Panc1 (cell line): ENCODE measurements around the gene CHD6. TPM values are rescaled to one million over a fixed set of nuclear protein-coding genes. Genes with fewer than 3 reads are reported as not detected.

Experiments used
- ATAC-seq: fragments of 200-7000 bp; cut with Tn5 transposase; 2 replicates; pipeline ENCODE4 v1.9.1; 2020; ENCODE audit warnings: mild to moderate bottlenecking, moderate library complexity
- BruUV-seq: library from RNA; stranded (reverse); fragments of 400-500 nt; replicated peaks from 2 replicates; lab custom pipeline; 2021; lab: Mats Ljungman, UMichigan
- CTCF ChIA-PET: fragments of 300-600 bp; sonication (Branson Sonifier 250); formaldehyde crosslinking; loops from one replicate; lab custom pipeline; 2022; ENCODE audit warnings: antibody characterized with exemption; lab: Charles Lee
- POLR2A ChIA-PET: fragments of 300-600 bp; sonication (Branson Sonifier 250); formaldehyde crosslinking; loops from one replicate; lab custom pipeline; 2022; ENCODE audit warnings: antibody characterized with exemption; lab: Charles Lee
- DNase-seq: peaks from one replicate; pipeline ENCODE4 v3.0.0-alpha.2; 2010; ENCODE audit warnings: low read depth, low spot score
- H3K27ac ChIP-seq: 2 replicates; pipeline ENCODE4 v1.5.1; 2011; ENCODE audit warnings: mild to moderate bottlenecking, low read length, inconsistent platforms
- H3K27me3 ChIP-seq: fragments of 200-500 bp; sonication (Bioruptor generic); 2 replicates; pipeline ENCODE4 v1.6.0; 2014; ENCODE audit warnings: low read length, inconsistent platforms; ENCODE audit not compliant: control insufficient read depth, insufficient read depth
- H3K36me3 ChIP-seq: fragments of 200-500 bp; sonication (Bioruptor generic); 2 replicates; pipeline ENCODE4 v1.5.1; 2014; ENCODE audit warnings: inconsistent platforms, mild to moderate bottlenecking, low read length, moderate library complexity; ENCODE audit not compliant: control insufficient read depth, insufficient read depth
- H3K4me1 ChIP-seq: 2 replicates; pipeline ENCODE4 v1.5.1; 2011; ENCODE audit warnings: inconsistent platforms, mild to moderate bottlenecking, low read length, moderate library complexity; ENCODE audit not compliant: control insufficient read depth, insufficient read depth
- H3K4me3 ChIP-seq, 2 experiments: 2 replicates each; pipeline ENCODE4 v1.5.1; 2011 to 2012; ENCODE audit warnings: low read depth in 2 of 2, low read length in 2 of 2, mild to moderate bottlenecking in 2 of 2, inconsistent platforms in 1 of 2, moderate library complexity in 1 of 2
- H3K9me3 ChIP-seq: fragments of 200-500 bp; sonication (Bioruptor generic); 2 replicates; pipeline ENCODE4 v1.5.1; 2014; ENCODE audit warnings: low read depth, mild to moderate bottlenecking, inconsistent platforms, low read length, moderate library complexity; ENCODE audit not compliant: control insufficient read depth, insufficient read depth
- POLR2AphosphoS5 ChIP-seq: IDR thresholded peaks from 2 replicates; pipeline ENCODE4 v1.6.1; 2012; ENCODE audit warnings: mild to moderate bottlenecking, low read depth, low read length, moderate library complexity
- SIN3A ChIP-seq: IDR thresholded peaks from 2 replicates; pipeline ENCODE4 v1.6.1; 2012; ENCODE audit warnings: low read depth, mild to moderate bottlenecking, low read length, moderate library complexity, borderline replicate concordance; ENCODE audit not compliant: insufficient read depth
- TCF7L2 ChIP-seq: IDR thresholded peaks from 2 replicates; pipeline ENCODE4 v1.6.1; 2011; ENCODE audit warnings: mild to moderate bottlenecking, low read depth, low read length, inconsistent platforms
- in situ Hi-C: cut with HindIII; loops from 2 replicates; pipeline ENCODE4 v1.10.0; 2016; ENCODE audit warnings: low sequenced_read_pairs, low pct_unique_long_range_greater_than_20kb
- intact Hi-C: fragments of 100-400 bp; cut with micrococcal nuclease; formaldehyde crosslinking; loops from one replicate; pipeline ENCODE4 v1.10.0; 2022; ENCODE audit not compliant: unreplicated experiment
- total RNA-seq: library from RNA; stranded (reverse); gene quantifications from one replicate; pipeline ENCODE4 v1.2.1, GENCODE V29; 2021; ENCODE audit not compliant: unreplicated experiment
- TF ChIP-seq, protein P1 (sequence below), 2 experiments: IDR thresholded peaks; 2 replicates each; pipeline ENCODE4 v1.6.1; 2011 to 2012; ENCODE audit warnings: low read depth in 2 of 2, control low read depth in 1 of 2, low read length in 1 of 2, mild to moderate bottlenecking in 1 of 2, moderate library complexity in 1 of 2; ENCODE audit not compliant: insufficient read depth in 1 of 2
- TF ChIP-seq, protein P2 (sequence below): fragments of 450-650 bp; IDR thresholded peaks from 2 replicates; pipeline ENCODE4 v1.5.1; 2017; ENCODE audit warnings: mild to moderate bottlenecking

CHD6 gene
- total RNA-seq, 1 experiment from 2014 or later = 21.3 TPM

DNA sequence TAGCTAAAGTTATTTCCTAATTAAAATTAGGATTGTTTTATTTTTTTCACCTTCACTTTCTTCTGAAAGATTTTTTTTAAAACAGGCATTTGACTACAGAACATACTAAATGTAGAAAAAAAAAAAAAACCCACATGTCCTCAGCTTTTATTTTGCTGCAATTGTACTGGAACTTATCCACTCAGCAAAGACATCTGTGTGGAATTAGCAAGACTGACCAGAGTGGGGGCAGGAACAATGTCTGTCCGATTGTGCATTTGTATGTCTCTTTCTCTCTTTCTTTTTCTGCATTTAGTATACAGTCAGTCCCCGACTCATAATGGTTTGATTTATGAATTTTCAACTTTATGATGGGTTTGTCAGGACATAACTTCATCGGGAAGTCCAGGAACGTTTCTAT, 77.3 kb downstream of the CHD6 start:
- Histone ChIP-seq H3K27ac (no peak overlapping the region), H3K4me3 (no peak overlapping the region), H3K36me3 (no peaks in the 10 kb centered on the region), H3K27me3 (no peaks in the 10 kb centered on the region), H3K9me3 (no peaks in the 10 kb centered on the region), H3K4me1 (no peaks in the 10 kb centered on the region)
- BruUV-seq = no TSS peak
- in situ Hi-C loops = no loop called here
- ChIA-PET POLR2A (no interaction called here), CTCF (no interaction called here)
- no peak for DNase-seq
- intact Hi-C loops = no loop called here
- no peak for ATAC-seq
- no peak for TF ChIP-seq SIN3A
- no peak for TF ChIP-seq POLR2AphosphoS5
- TF ChIP-seq, protein P1, sequence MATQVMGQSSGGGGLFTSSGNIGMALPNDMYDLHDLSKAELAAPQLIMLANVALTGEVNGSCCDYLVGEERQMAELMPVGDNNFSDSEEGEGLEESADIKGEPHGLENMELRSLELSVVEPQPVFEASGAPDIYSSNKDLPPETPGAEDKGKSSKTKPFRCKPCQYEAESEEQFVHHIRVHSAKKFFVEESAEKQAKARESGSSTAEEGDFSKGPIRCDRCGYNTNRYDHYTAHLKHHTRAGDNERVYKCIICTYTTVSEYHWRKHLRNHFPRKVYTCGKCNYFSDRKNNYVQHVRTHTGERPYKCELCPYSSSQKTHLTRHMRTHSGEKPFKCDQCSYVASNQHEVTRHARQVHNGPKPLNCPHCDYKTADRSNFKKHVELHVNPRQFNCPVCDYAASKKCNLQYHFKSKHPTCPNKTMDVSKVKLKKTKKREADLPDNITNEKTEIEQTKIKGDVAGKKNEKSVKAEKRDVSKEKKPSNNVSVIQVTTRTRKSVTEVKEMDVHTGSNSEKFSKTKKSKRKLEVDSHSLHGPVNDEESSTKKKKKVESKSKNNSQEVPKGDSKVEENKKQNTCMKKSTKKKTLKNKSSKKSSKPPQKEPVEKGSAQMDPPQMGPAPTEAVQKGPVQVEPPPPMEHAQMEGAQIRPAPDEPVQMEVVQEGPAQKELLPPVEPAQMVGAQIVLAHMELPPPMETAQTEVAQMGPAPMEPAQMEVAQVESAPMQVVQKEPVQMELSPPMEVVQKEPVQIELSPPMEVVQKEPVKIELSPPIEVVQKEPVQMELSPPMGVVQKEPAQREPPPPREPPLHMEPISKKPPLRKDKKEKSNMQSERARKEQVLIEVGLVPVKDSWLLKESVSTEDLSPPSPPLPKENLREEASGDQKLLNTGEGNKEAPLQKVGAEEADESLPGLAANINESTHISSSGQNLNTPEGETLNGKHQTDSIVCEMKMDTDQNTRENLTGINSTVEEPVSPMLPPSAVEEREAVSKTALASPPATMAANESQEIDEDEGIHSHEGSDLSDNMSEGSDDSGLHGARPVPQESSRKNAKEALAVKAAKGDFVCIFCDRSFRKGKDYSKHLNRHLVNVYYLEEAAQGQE (IDR thresholded peaks at IDR 0.05; ENCODE audit: insufficient read depth in 1 of 2, low read depth in 2 of 2, low read length in 1 of 2) = no peak
- TF ChIP-seq TCF7L2 = no peak
- TF ChIP-seq, protein P2, sequence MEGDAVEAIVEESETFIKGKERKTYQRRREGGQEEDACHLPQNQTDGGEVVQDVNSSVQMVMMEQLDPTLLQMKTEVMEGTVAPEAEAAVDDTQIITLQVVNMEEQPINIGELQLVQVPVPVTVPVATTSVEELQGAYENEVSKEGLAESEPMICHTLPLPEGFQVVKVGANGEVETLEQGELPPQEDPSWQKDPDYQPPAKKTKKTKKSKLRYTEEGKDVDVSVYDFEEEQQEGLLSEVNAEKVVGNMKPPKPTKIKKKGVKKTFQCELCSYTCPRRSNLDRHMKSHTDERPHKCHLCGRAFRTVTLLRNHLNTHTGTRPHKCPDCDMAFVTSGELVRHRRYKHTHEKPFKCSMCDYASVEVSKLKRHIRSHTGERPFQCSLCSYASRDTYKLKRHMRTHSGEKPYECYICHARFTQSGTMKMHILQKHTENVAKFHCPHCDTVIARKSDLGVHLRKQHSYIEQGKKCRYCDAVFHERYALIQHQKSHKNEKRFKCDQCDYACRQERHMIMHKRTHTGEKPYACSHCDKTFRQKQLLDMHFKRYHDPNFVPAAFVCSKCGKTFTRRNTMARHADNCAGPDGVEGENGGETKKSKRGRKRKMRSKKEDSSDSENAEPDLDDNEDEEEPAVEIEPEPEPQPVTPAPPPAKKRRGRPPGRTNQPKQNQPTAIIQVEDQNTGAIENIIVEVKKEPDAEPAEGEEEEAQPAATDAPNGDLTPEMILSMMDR = no peak

DNA sequence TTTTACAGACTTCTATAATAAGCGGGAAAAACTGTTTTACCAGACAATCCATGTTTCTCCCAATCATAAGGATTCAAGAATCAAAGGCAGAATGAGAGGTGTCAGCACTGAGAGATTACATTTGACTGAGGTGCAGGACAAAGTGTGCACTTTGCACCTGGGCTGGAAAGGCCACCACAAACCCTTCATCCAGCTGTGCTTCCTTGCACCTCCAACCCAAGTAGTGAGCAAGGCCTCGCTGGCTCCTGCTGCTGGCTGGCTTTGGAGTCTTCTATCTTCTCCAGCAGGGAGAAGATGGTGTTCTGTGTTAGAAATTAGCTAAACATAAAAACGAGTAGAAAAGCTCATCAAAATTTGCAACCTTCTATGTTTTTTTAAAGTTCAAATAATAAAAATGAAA, 77.7 kb downstream of the CHD6 start:
- ChIA-PET CTCF (no interaction called here), POLR2A (no interaction called here)
- Histone ChIP-seq H3K36me3 (no peaks in the 10 kb centered on the region), H3K4me1 (no peaks in the 10 kb centered on the region), H3K27ac (no peak overlapping the region), H3K9me3 (no peaks in the 10 kb centered on the region), H3K27me3 (no peaks in the 10 kb centered on the region), H3K4me3 (no peak overlapping the region)
- ATAC-seq = no peak
- intact Hi-C loops (no loop called here), in situ Hi-C loops (no loop called here)
- TF ChIP-seq, protein P2 = peak; percentile 14; the same call in 1 of the 2 replicates
- TF ChIP-seq SIN3A (no peak), TCF7L2 (no peak)
- TF ChIP-seq, protein P1 (IDR thresholded peaks at IDR 0.05; ENCODE audit: insufficient read depth in 1 of 2, low read depth in 2 of 2, low read length in 1 of 2) = no peak
- no TSS peak for BruUV-seq
- DNase-seq = no peak
